H1 (cell line): ENCODE measurements around the gene MRPS6. TPM values are rescaled to one million over a fixed set of nuclear protein-coding genes. Genes with fewer than 3 reads are reported as not detected.

Source experiments
- BCL11A ChIP-seq, 2 experiments: IDR thresholded peaks; one replicate each; pipeline ENCODE4 v1.6.1; 2011; ENCODE audit warnings: low read depth in 2 of 2, low read length in 2 of 2, mild to moderate bottlenecking in 2 of 2
- HDAC6 ChIP-seq: IDR thresholded peaks from one replicate; pipeline ENCODE4 v1.7.1; 2012; ENCODE audit warnings: low read depth, mild to moderate bottlenecking, inconsistent platforms, low read length, moderate library complexity
- NRF1 ChIP-seq: IDR thresholded peaks from 2 replicates; pipeline ENCODE4 v1.6.1; 2011; ENCODE audit warnings: mild to moderate bottlenecking, low read depth, low read length, improper control_type of control experiment
- POLR2AphosphoS5 ChIP-seq: IDR thresholded peaks from 2 replicates; pipeline ENCODE4 v1.6.1; 2011; ENCODE audit warnings: low read depth, low read length
- RNF2 ChIP-seq: fragments of 200-900, 300-1000 bp; sonication (generic); IDR thresholded peaks from 2 replicates; pipeline ENCODE4 v1.7.1; 2016; ENCODE audit warnings: borderline replicate concordance, low read depth, mild to moderate bottlenecking, antibody characterized with exemption, low read length; ENCODE audit not compliant: poor library complexity, severe bottlenecking; ENCODE audit errors: missing control alignments
- YY1 ChIP-seq: IDR thresholded peaks from 2 replicates; pipeline ENCODE4 v1.6.1; 2011; ENCODE audit warnings: low read depth, mild to moderate bottlenecking, low read length
- polyA plus RNA-seq, 7 experiments: library from polyadenylated mRNA; depleted of rRNA in 3 of 7; stranded (reverse) in 5 of 7; unstranded in 2 of 7; fragments of >200 nt in 5 of 7; fragments of 200-250 nt in 2 of 7; gene quantifications; 1 replicate in 5 of 7; 2 replicates in 1 of 7; 4 replicates in 1 of 7; pipeline versions ENCODE4 v1.2.1 to v1.2.3, GENCODE V29; 2011 to 2013; ENCODE audit warnings: missing spikeins in 2 of 7, mixed read lengths in 2 of 7
- total RNA-seq: library from RNA; stranded (reverse); fragmentation: NEBNext Ultra II Directional; extraction: Animal tissue kit (Norgen Biotek cat#: 25700); gene quantifications from 2 replicates; pipeline ENCODE4 v1.2.1, GENCODE V29; 2021
- TF ChIP-seq, protein P1 (sequence below): IDR thresholded peaks from 2 replicates; pipeline ENCODE4 v1.6.1; 2012; ENCODE audit warnings: inconsistent platforms

The MRPS6 gene
- total and polyA plus RNA-seq, 2 of the 8 experiments (the other 6 are each of a cell fraction or from before 2014, with no cell fraction given): 62.7 to 156 TPM

GRCh38 chr21:34143685-34144182, 70.4 kb downstream of the MRPS6 start (continued):
- TF ChIP-seq NRF1 (no peak), POLR2AphosphoS5 (no peak), HDAC6 (no peak), YY1 (no peak), BCL11A (IDR thresholded peaks at IDR 0.05; ENCODE audit: low read depth in 2 of 2, low read length in 2 of 2) (no peak), RNF2 (no peak)
- TF ChIP-seq, protein P1, sequence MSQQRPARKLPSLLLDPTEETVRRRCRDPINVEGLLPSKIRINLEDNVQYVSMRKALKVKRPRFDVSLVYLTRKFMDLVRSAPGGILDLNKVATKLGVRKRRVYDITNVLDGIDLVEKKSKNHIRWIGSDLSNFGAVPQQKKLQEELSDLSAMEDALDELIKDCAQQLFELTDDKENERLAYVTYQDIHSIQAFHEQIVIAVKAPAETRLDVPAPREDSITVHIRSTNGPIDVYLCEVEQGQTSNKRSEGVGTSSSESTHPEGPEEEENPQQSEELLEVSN: no peak
